Glutamatergic neuron (in vitro differentiated cells): ENCODE measurements around the gene AXL. TPM values are rescaled to one million over a fixed set of nuclear protein-coding genes. Genes with fewer than 3 reads are reported as not detected.

Experiments
- DNase-seq: peaks from one replicate; pipeline ENCODE4 v3.0.0; 2022
- H3K27ac Mint-ChIP-seq: one replicate; pipeline ENCODE4 v1.8.0; 2020; ENCODE audit warnings: mild to moderate bottlenecking, mixed read lengths, inconsistent platforms; ENCODE audit not compliant: unreplicated experiment
- H3K27me3 Mint-ChIP-seq: one replicate; pipeline ENCODE4 v1.8.0; 2020; ENCODE audit warnings: mild to moderate bottlenecking, moderate library complexity, mixed read lengths, inconsistent platforms; ENCODE audit not compliant: unreplicated experiment
- H3K36me3 Mint-ChIP-seq: one replicate; pipeline ENCODE4 v1.8.0; 2020; ENCODE audit warnings: mild to moderate bottlenecking, mixed read lengths, inconsistent platforms; ENCODE audit not compliant: unreplicated experiment
- H3K4me1 Mint-ChIP-seq: one replicate; pipeline ENCODE4 v1.8.0; 2020; ENCODE audit warnings: mild to moderate bottlenecking, low read depth, mixed read lengths, inconsistent platforms; ENCODE audit not compliant: unreplicated experiment
- H3K4me3 Mint-ChIP-seq: one replicate; pipeline ENCODE4 v1.8.0; 2020; ENCODE audit warnings: mild to moderate bottlenecking, mixed read lengths, inconsistent platforms; ENCODE audit not compliant: unreplicated experiment
- H3K9me3 Mint-ChIP-seq: one replicate; pipeline ENCODE4 v1.8.0; 2020; ENCODE audit warnings: mild to moderate bottlenecking, moderate library complexity, mixed read lengths, inconsistent platforms; ENCODE audit not compliant: unreplicated experiment
- CTCF ChIP-seq: fragments of 200-600 bp; sonication (generic); IDR thresholded peaks from one replicate; pipeline ENCODE4 v1.5.0; 2021; ENCODE audit not compliant: partially characterized antibody, unreplicated experiment
- total RNA-seq: library from RNA; stranded (reverse); fragmentation: NEBNext Ultra II Directional; extraction: Animal tissue kit (Norgen Biotek cat#: 25700); gene quantifications from one replicate; pipeline ENCODE4 v1.2.1, GENCODE V29; 2021; ENCODE audit not compliant: unreplicated experiment

The AXL gene
- total RNA-seq, 1 donor from 2014 or later, result not detected

GRCh38 chr19:41245843-41246242 is 26.8 kb downstream of the AXL start:
- no peaks in the 10 kb centered on the region for H3K9me3 Mint-ChIP-seq

GRCh38 chr19:41248895-41249294 is 29.9 kb downstream of the AXL start:
- Mint-ChIP-seq H3K27ac (no peak overlapping the region), H3K9me3 (peaks cover 3% of the 10 kb centered on the region), H3K27me3 (peaks cover 2% of the 10 kb centered on the region), H3K36me3 (no peaks in the 10 kb centered on the region), H3K4me1 (no peaks in the 10 kb centered on the region), H3K4me3 (no peak overlapping the region)
- no peak for DNase-seq
- no peak for TF ChIP-seq CTCF

More at GRCh38 chr19:41245843-41246242, 26.8 kb downstream of the AXL start:
- Mint-ChIP-seq H3K4me1 (no peaks in the 10 kb centered on the region), H3K27me3 (no peaks in the 10 kb centered on the region), H3K27ac (no peak overlapping the region), H3K4me3 (no peak overlapping the region), H3K36me3 (no peaks in the 10 kb centered on the region)
- no peak for TF ChIP-seq CTCF
- no peak for DNase-seq

GRCh38 chr19:41249707-41250423 is 30.8 kb downstream of the AXL start:
- no peaks in the 10 kb centered on the region for H3K36me3 Mint-ChIP-seq
- H3K4me3 Mint-ChIP-seq, result no peak overlapping the region
- no peak for DNase-seq
- H3K27me3 Mint-ChIP-seq, result peaks cover 2% of the 10 kb centered on the region
- H3K27ac Mint-ChIP-seq, result no peak overlapping the region
- H3K4me1 Mint-ChIP-seq, result no peaks in the 10 kb centered on the region
- H3K9me3 Mint-ChIP-seq, result peaks cover 3% of the 10 kb centered on the region
- no peak for TF ChIP-seq CTCF

- Mint-ChIP-seq H3K27me3 (peaks cover 4% of the 10 kb centered on the region), H3K4me1 (no peaks in the 10 kb centered on the region), H3K9me3 (peaks cover 3% of the 10 kb centered on the region), H3K27ac (no peak overlapping the region), H3K4me3 (no peak overlapping the region), H3K36me3 (no peaks in the 10 kb centered on the region)
- no peak for DNase-seq
- TF ChIP-seq CTCF, result no peak
Observed at GRCh38 chr19:41253660-41254059, 34.6 kb downstream of the AXL start.

- Mint-ChIP-seq H3K27me3 (peaks cover 4% of the 10 kb centered on the region), H3K4me3 (no peak overlapping the region), H3K9me3 (peaks cover 4% of the 10 kb centered on the region), H3K4me1 (no peaks in the 10 kb centered on the region), H3K36me3 (no peaks in the 10 kb centered on the region), H3K27ac (no peak overlapping the region)
- no peak for DNase-seq
- TF ChIP-seq CTCF, result no peak
Observed at GRCh38 chr19:41255171-41255570, 36.1 kb downstream of the AXL start.
